NCI-H526 (cell line): ENCODE measurements around the gene SECTM1.
A peak's percentile ranks its signal among the peaks of the same experiment; 100 is the strongest.

ENCODE experiments used
- DNase-seq, 2 experiments: peaks; one replicate each; lab custom pipeline; 2025; lab: John Stamatoyannopoulos, UW

The SECTM1 gene

DNA sequence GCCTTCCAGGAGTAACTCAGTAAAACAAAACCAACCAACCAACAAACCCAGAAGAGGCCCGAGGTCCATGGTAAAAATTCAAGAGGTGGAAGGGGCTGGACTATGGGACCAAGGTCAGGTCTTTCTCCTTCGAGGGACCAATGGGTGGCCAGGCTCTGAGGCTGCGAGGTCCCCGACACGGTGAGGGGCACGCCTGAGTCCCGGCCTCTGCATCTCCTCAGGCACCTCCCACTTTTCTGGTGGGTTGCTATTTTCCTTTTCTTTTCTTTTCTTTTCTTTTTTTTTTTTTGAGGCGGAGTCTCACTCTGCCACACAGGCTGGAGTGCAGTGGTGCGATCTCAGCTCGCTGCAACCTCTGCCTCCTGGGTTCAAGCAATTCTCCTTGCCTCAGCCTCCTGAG is 34.1 kb downstream of the SECTM1 start:
- DNase-seq: no peak

DNA sequence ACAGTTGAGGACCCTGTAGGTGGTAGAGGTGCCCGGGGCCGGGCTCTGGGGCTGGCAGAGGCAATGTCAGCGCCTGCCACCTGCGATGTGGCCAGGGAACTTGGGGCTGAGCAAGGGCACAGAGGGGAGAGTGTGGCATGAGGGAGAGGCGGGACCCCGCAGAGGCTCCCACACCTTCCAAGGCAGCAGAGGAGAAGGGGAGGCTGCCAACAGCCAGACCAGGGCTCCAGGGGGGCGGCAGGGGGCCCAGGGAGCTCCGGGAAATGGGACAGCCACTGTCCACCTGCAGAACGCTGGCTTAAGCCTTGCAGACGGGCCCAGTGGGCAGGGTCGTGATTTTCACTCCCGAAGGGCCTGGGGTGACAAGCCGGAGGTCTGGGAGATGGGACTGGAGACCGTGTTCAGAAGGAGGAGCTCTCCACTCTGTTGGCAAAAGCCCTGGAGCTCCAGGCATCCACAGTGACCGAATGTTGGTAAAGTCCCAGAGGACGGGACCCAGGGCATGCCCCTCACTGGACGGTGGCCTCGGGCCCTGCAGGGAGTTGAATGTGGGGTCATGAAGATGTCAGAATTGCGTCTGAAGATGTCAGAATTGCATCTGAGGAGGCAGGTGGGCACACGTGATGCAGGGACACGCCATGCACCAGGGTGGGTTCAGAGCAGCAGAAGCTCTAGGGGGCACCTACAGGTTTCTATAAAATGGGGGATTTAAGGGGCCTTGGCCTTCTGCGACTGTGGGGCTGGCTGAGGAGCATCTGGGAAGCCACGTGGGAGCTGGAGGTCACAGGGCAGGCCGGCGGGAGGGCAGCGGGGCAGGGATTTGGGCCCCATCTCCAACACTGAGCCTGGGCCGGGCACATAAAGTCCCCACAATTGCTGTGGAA is 34.8 kb downstream of the SECTM1 start:
- no peak for DNase-seq

GRCh38 chr17:82297714-82298537 is 35.6 kb downstream of the SECTM1 start:
- DNase-seq: no peak

DNA sequence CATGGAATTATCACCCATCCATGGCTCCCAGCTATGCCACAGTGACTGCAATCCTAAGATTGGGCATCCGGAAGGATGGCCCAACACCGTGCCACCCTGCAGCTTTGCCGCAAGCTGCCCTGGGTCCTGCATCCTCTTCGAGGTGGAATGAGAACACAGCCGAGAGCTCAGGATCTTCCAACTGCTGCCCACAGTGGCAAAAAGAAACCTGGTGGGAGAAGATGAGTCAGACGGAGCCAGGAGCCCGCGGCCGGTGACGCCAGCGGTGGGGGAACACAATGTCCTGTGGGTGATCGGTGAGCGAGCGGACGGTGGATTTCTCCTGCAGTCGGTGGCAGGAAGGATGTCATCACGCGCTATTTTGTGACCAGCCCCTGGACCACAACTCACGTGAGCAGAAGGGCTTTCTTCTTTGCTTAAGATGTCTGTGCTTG is 36.3 kb downstream of the SECTM1 start:
- DNase-seq: no peak

DNA sequence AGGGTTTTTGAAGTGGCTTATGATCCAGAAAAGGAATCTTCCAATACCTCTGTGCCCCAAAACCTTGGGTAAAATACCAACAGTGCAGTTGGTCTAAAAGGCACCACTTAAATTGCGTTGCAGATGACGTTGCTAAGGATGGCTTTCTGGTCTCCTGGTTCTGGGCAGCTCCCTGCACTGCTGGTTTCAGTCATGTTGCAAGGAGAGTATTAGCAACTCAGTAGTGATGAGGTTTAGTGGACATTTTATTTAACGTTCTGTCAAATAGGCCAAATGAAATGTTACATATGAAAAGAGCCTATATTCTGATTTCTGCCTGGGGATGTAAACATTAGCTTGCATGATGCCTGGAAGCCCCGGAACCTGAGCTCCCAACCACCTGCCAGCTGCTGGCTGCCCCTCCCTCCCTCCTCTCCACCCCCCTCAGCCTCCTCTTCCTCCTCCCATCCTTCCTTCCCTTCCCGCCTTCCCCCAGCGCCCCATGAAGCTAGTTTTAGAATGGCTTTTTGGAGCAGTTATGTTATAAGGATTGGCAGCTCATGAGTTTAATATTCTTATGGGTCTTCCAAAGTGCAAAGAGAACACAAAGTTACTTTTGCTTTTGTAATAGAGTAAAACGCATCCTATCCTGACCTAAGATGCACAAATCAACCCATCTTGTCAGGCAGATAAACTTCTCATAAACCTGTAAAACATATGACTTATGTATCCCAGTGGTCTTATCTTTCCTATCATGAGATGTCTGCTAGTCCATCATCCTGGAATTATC is 36.9 kb downstream of the SECTM1 start:
- DNase-seq: peak in 1 of 2 experiments; percentile 26

- DNase-seq: no peak
Measured at GRCh38 chr17:82295472-82295814, 38.1 kb downstream of the SECTM1 start.

DNA sequence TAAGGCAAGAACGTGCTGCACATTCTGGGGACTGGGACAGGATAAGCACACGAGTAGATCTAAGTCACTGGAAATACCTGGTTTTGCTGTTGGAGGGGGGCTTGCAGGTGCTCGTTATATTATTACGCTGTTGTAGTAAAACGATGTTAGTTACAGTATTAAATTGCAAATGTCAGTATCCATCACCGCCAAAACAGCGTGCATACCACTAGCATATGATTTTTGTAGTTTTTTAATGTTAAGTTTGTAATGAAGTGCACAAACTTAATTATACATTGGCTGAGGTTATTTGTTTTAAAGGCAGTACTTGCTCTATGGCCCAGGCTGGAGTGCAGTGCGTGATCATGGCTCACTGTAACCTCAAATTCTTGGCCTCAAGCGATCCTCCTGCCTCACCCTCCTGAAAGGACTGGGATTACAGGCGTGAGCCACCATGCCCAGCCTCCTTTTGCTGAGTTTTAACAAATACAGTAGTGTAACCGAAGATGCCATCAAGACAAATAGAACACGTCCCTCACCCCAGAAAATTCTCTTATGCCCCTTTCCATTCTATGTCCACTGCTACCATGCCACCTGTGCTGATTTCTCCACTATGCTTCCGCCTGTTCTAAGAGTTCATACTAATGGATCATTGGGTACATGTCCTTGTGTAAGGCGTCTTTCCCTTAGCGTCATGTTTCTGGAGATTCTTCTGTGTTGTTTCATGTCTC is 39.3 kb downstream of the SECTM1 start:
- DNase-seq: no peak

DNA sequence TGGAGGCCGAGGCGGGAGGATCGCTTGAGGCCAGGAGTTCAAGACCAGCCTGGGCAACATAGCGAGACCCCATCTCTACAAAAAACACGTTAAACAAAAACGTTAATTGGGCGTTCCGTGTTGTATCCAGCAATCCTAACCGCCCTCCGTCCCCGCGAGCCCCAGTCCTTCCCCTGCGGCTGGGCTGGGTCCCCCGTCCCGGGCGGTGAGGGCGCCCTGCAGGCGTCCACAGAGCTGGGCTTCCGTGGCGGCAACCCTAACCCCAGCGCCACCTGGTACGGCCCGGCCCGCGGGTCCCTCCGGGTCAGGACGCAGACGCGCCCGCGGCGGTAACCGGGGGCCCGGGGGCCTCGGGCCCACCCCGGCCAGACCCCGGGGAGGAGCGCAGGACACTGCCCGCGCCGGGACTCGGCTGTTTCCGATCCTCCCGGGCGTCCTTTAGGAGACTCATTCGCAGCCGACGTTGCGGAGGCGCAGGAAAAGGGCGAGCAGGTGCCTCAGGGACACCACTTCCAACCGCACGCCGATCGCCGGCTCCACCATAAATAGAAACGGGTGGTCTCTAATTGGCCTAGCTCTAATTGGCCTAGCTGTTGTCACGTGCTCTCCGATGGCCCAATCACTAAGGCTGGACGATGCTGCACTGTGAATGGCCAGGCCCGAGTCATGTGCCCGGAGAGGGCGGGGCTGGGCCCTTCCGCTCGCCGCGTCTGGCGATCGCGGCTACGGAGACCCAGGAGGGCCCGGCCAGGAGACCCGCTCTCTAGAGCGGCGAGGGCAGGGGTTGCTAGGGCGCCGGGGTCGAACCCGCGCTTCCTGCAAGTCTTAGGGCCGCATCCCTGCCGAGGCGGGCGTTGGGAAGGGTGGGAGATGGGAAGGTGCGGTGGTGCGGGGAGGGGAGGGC is 41.1 kb downstream of the SECTM1 start:
- peak; percentile 98 to 99 for DNase-seq

- DNase-seq: no peak
Measured at GRCh38 chr17:82291582-82292250, 41.9 kb downstream of the SECTM1 start.

DNA sequence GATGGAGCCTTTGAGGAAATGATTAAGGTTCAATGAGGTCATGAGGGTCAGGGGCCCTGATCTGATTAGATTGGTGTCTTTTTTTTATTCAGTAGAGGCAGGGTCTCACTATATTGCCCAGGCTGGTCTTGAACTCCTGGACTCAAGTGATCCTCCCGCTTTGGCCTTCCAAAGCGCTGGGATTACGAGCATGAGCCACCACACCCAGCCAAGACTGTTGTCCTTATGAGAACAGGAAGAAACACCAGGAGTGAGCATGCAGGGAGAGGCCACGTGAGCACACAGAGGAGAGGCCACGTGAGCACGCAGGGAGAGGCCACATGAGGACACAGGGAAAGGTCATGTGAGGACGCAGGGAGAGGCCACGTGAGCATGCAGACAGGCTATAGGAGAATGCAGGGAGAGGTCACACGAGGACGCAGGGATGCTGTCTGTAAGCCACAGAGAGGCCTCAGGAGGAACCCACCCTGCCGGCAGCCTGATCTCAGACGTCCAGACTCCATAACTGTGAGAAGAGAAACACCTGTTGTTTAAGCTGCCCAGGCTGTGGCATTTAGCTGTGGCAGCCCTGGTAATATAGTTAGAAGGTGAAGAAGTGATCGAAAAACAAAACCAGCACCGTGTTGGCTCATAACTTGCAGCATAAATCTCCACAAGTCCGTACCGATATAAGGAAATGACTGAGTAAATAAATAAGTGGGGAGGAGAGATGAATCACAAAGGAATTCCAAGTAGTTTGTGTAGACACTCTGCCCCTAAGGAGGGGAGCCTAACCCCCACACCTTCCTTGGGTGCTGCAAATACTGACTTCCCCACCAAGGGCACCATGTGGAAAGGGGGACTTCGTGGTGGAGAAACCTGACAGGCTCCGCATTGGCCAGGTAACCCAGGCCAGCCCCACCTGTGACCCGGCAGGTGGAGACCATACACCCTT is 45.4 kb downstream of the SECTM1 start:
- DNase-seq: no peak

- no peak for DNase-seq
Measured at GRCh38 chr17:82287013-82287867, 46.3 kb downstream of the SECTM1 start.

DNA sequence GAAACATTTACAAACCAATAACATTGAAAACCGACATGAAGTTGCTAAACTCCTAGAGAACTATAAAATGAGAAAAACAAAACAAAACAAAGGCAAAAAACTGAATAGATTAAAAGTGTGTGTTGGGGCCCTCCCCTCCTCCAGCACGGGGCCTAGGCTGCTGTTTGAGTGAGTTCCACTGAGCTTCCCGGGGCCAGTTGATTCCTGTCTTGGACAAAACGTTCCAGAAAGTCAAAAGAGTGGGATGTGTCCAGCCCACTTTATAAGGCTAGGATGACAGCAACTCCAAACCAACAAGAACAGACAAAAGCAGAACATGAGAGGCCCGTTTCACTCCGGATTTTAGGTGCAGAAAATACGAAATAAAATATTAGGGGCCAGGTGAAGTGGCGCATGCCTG is 48.4 kb downstream of the SECTM1 start:
- no peak for DNase-seq

DNA sequence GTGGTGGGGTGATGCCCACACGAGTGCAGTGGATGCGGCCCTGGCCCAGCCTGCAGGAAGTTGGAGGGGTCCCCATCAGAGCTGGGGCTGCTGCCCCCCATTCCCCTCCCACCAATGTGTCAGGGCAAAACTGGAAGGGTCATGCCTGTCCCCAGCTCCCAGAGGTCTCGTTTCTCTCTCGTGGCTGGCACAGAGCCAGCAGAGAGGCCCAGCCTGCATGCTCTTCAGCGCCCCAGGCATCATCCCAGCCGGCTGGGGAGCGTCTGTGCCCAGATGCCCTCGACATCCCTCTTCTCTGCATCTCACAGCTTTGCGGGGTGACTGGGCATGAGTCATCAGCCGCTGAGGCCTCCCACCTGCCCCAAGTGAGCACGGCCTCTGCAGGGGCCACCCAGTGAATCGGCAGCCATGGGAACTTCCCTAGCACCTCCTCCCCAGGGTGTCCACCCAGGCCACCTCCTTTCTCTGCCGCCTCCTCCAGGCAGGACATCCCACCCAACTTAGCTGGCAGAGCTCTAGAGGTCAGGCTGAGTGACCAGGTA is 50.3 kb downstream of the SECTM1 start:
- DNase-seq: no peak

- no peak for DNase-seq
Measured at GRCh38 chr17:82282239-82283207, 51.0 kb downstream of the SECTM1 start.

GRCh38 chr17:82281502-82282238 is 51.9 kb downstream of the SECTM1 start:
- DNase-seq: no peak

- DNase-seq: no peak
Measured at GRCh38 chr17:82281076-82281475, 52.5 kb downstream of the SECTM1 start.
